CD4-positive, alpha-beta memory T cell (primary cell): ENCODE measurements around the gene HOXB3. TPM values are rescaled to one million over a fixed set of nuclear protein-coding genes. Genes with fewer than 3 reads are reported as not detected.

ENCODE experiments used
- CTCF ChIA-PET: fragments of 350-600 bp; sonication (Branson Sonifier 250); formaldehyde crosslinking; loops from one replicate; lab custom pipeline; 2021; ENCODE audit warnings: inconsistent platforms; ENCODE audit not compliant: partially characterized antibody; lab: Charles Lee
- POLR2A ChIA-PET: fragments of 350-600 bp; sonication (Branson Sonifier 250); formaldehyde crosslinking; loops from one replicate; lab custom pipeline; 2021; ENCODE audit not compliant: partially characterized antibody; lab: Charles Lee
- DNase-seq, 5 donors: peaks; one replicate each; pipeline versions ENCODE4 v3.0.0 to v3.0.0-alpha.2; 2020 to 2022; ENCODE audit warnings: mixed read lengths in 1 of 5
- H3K27ac ChIP-seq: one replicate; pipeline ENCODE4 v1.7.0; 2013; ENCODE audit warnings: low read depth, low read length
- H3K27me3 ChIP-seq: 2 replicates; pipeline ENCODE4 v1.7.0; 2013; ENCODE audit warnings: mild to moderate bottlenecking, low read length, moderate library complexity; ENCODE audit not compliant: insufficient read depth
- H3K36me3 ChIP-seq: 2 replicates; pipeline ENCODE4 v1.7.0; 2013; ENCODE audit warnings: mild to moderate bottlenecking, low read length, moderate library complexity; ENCODE audit not compliant: insufficient read depth
- H3K4me1 ChIP-seq: 2 replicates; pipeline ENCODE4 v1.7.0; 2013; ENCODE audit warnings: mild to moderate bottlenecking, low read length, moderate library complexity; ENCODE audit not compliant: insufficient read depth
- H3K4me3 ChIP-seq, 2 donors: one replicate each; pipeline ENCODE4 v1.7.0; 2013; ENCODE audit warnings: low read length in 2 of 2, mild to moderate bottlenecking in 1 of 2
- H3K9me3 ChIP-seq, 2 donors: one replicate each; pipeline ENCODE4 v1.7.0; 2013; ENCODE audit warnings: low read length in 2 of 2, control low read depth in 1 of 2; ENCODE audit not compliant: control insufficient read depth in 1 of 2
- H3K27ac Mint-ChIP-seq, 7 donors: one replicate each; pipeline ENCODE4 v1.8.0; 2020 to 2021; ENCODE audit warnings: mixed read lengths in 7 of 7, mild to moderate bottlenecking in 6 of 7, inconsistent platforms in 3 of 7, moderate library complexity in 3 of 7
- H3K27me3 Mint-ChIP-seq, 2 donors: one replicate each; pipeline ENCODE4 v1.8.0; 2020 to 2021; ENCODE audit warnings: mixed read lengths in 2 of 2
- H3K36me3 Mint-ChIP-seq, 2 donors: one replicate each; pipeline ENCODE4 v1.8.0; 2020 to 2021; ENCODE audit warnings: mixed read lengths in 2 of 2, inconsistent platforms in 1 of 2, mild to moderate bottlenecking in 1 of 2
- H3K4me1 Mint-ChIP-seq, 4 donors: one replicate each; pipeline ENCODE4 v1.8.0; 2020 to 2021; ENCODE audit warnings: mixed read lengths in 4 of 4, mild to moderate bottlenecking in 1 of 4
- H3K4me3 Mint-ChIP-seq, 8 donors: one replicate each; pipeline ENCODE4 v1.8.0; 2020 to 2021; ENCODE audit warnings: mixed read lengths in 8 of 8, mild to moderate bottlenecking in 7 of 8, moderate library complexity in 6 of 8, inconsistent platforms in 3 of 8
- H3K9me3 Mint-ChIP-seq, 8 donors: one replicate each; pipeline ENCODE4 v1.8.0; 2020 to 2021; ENCODE audit warnings: mixed read lengths in 8 of 8, mild to moderate bottlenecking in 5 of 8, inconsistent platforms in 3 of 8, moderate library complexity in 1 of 8
- intact Hi-C: fragments of 100-400 bp; cut with micrococcal nuclease; formaldehyde crosslinking; loops from one replicate; pipeline ENCODE4 v1.15.1; 2023
- polyA plus RNA-seq, 2 donors: library from polyadenylated mRNA; unstranded; fragments of 300-500 nt; fragmentation: Illumina TruSeq; gene quantifications; one replicate each; pipeline ENCODE4 v1.2.3, GENCODE V29; 2021
- total RNA-seq, 2 experiments: library from RNA; stranded (reverse); gene quantifications; one replicate each; pipeline ENCODE4 v1.2.3, GENCODE V29; 2021

Gene HOXB3
- total and polyA plus RNA-seq, 4 experiments from 2014 or later = 0.10 to 14.5 (median 11.2) TPM; not detected in 1

- Histone ChIP-seq H3K4me3 (no peak overlapping the region), H3K36me3 (no peaks in the 10 kb centered on the region), H3K27ac (no peak overlapping the region), H3K27me3 (peaks cover 58% of the 10 kb centered on the region), H3K4me1 (peaks cover 48% of the 10 kb centered on the region), H3K9me3 (no peaks in the 10 kb centered on the region)
- H3K9me3 Mint-ChIP-seq = no peaks in the 10 kb centered on the region
- peaks cover 43 to 67% of the 10 kb centered on the region in 2 donors for H3K27me3 Mint-ChIP-seq
- ChIA-PET CTCF (interaction anchor here (1.1 kb wide), 2 partner anchors 14 to 29 kb away, joined by 3 read pairs; no protein-coding TSS in a partner anchor), POLR2A (interaction anchor here (1.0 kb wide), 1 partner anchor 66 kb away, joined by 3 read pairs; no protein-coding TSS in a partner anchor)
- peaks cover 0 to 6% of the 10 kb centered on the region in 2 donors for H3K36me3 Mint-ChIP-seq
- H3K27ac Mint-ChIP-seq = no peak overlapping the region
- intact Hi-C loops = no loop called here
- peak overlapping the region in 1 of 8 donors; percentile 9 for H3K4me3 Mint-ChIP-seq
- H3K4me1 Mint-ChIP-seq = peaks cover 9 to 40% (median 24%) of the 10 kb centered on the region in 4 donors
- no peak for DNase-seq
Measured at GRCh38 chr17:48606892-48607614, 17.0 kb upstream of the HOXB3 start.

- H3K9me3 Mint-ChIP-seq = no peaks in the 10 kb centered on the region
- no peak for DNase-seq
- H3K4me3 ChIP-seq = no peak overlapping the region
- no peaks in the 10 kb centered on the region for H3K36me3 ChIP-seq
- peaks cover 0 to 6% of the 10 kb centered on the region in 2 donors for H3K36me3 Mint-ChIP-seq
- POLR2A ChIA-PET = interaction anchor here (1.0 kb wide), 1 partner anchor 65 kb away, joined by 3 read pairs; no protein-coding TSS in a partner anchor
- no peaks in the 10 kb centered on the region for H3K9me3 ChIP-seq
- H3K27me3 ChIP-seq = peaks cover 60% of the 10 kb centered on the region
- H3K27ac ChIP-seq = no peak overlapping the region
- H3K4me1 ChIP-seq = peaks cover 47% of the 10 kb centered on the region
- peaks cover 9 to 39% (median 23%) of the 10 kb centered on the region in 4 donors for H3K4me1 Mint-ChIP-seq
- H3K27me3 Mint-ChIP-seq = peaks cover 43 to 70% of the 10 kb centered on the region in 2 donors
- intact Hi-C loops = no loop called here
- no peak overlapping the region for H3K4me3 Mint-ChIP-seq
- CTCF ChIA-PET = interaction anchor here (1.1 to 1.4 kb wide), 3 partner anchors 13 to 581 kb away, joined by 3 read pairs; no protein-coding TSS in a partner anchor
- H3K27ac Mint-ChIP-seq = no peak overlapping the region
Measured at GRCh38 chr17:48605991-48606891, 16.2 kb upstream of the HOXB3 start.

- peaks cover 48 to 70% of the 10 kb centered on the region in 2 donors for H3K27me3 Mint-ChIP-seq
- peak overlapping the region in 1 of 8 donors; percentile 61 for H3K4me3 Mint-ChIP-seq
- peaks cover 7 to 32% (median 17%) of the 10 kb centered on the region in 4 donors for H3K4me1 Mint-ChIP-seq
- Histone ChIP-seq H3K27ac (no peak overlapping the region), H3K4me1 (peaks cover 40% of the 10 kb centered on the region), H3K4me3 (no peak overlapping the region), H3K36me3 (no peaks in the 10 kb centered on the region), H3K27me3 (peaks cover 62% of the 10 kb centered on the region), H3K9me3 (no peaks in the 10 kb centered on the region)
- no peaks in the 10 kb centered on the region for H3K9me3 Mint-ChIP-seq
- H3K36me3 Mint-ChIP-seq = no peaks in the 10 kb centered on the region
- H3K27ac Mint-ChIP-seq = peak overlapping the region in 1 of 7 donors; percentile 33
- intact Hi-C loops = no loop called here
- CTCF ChIA-PET = interaction anchor here (0.6 to 1.4 kb wide), 3 partner anchors 13 to 580 kb away, joined by 3 read pairs; no protein-coding TSS in a partner anchor
- no peak for DNase-seq
- POLR2A ChIA-PET = no interaction called here
Measured at GRCh38 chr17:48605409-48605919, 15.4 kb upstream of the HOXB3 start.

DNA sequence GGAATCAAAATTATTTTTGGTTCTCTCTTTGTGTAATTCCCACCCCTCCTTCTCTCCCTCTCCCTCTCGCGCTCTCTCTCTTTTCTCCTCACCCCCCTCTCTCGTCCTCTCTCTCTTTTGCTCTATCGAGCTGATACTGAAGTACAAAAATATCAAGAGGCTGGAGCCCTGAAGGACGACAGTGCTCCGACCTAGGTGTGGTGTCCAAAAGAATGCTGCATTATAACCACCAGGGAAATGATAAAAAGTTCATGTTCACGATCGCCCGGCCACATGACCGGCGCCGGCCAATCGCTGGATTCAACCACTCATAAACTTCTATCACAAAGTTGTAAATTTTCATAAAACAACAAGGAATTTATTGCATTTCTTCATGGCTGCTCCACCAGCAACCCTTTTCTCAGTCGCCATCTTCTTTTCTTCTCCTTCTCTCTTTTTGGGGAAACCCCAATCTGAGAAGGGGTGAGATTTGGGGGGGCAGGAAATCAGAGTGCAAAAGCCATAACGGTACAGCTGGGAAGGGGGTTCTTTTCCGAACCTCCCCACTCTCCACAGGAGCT, 14.8 kb upstream of the HOXB3 start, which contains the start of gene HOXB6:
Gene HOXB6 (minus strand): TSS at position 217 of the 560 bp plus-strand sequence. CDS start 6,836 bp downstream, outside the sequence.
- peaks cover 34% of the 10 kb centered on the region for H3K4me1 ChIP-seq
- Mint-ChIP-seq H3K27me3 (peaks cover 54 to 76% of the 10 kb centered on the region in 2 donors), H3K27ac (peak within 1 kb of the TSS in 1 of 7 donors; percentile 33), H3K36me3 (no peaks in the 10 kb centered on the region), H3K9me3 (no peaks in the 10 kb centered on the region), H3K4me1 (peaks cover 7 to 32% (median 17%) of the 10 kb centered on the region in 4 donors), H3K4me3 (peak within 1 kb of the TSS in 7 of 8 donors; percentile 5 to 75 (median 41))
- ChIA-PET POLR2A (interaction anchor here (0.7 to 1.0 kb wide), 2 partner anchors 12 to 20 kb away, joined by 3 read pairs; partner anchors contain the start of gene HOXB5), CTCF (interaction anchor here (0.7 to 1.4 kb wide), 3 partner anchors 32 to 579 kb away, joined by 3 to 4 read pairs (median 3); no protein-coding TSS in a partner anchor)
- intact Hi-C loops = no loop called here
- no peak within 1 kb of the TSS for H3K27ac ChIP-seq
- H3K4me3 ChIP-seq = no peak within 1 kb of the TSS
- H3K27me3 ChIP-seq = peaks cover 65% of the 10 kb centered on the region
- DNase-seq = no peak
- no peaks in the 10 kb centered on the region for H3K9me3 ChIP-seq
- no peaks in the 10 kb centered on the region for H3K36me3 ChIP-seq

GRCh38 chr17:48603959-48604769, 14.1 kb upstream of the HOXB3 start:
- intact Hi-C loops = no loop called here
- DNase-seq = no peak
- Mint-ChIP-seq H3K27ac (peak overlapping the region in 1 of 7 donors; percentile 2), H3K4me3 (peak overlapping the region in 5 of 8 donors; percentile 7 to 46 (median 41)), H3K9me3 (no peaks in the 10 kb centered on the region), H3K36me3 (no peaks in the 10 kb centered on the region), H3K4me1 (peaks cover 7 to 32% (median 17%) of the 10 kb centered on the region in 4 donors), H3K27me3 (peaks cover 58 to 77% of the 10 kb centered on the region in 2 donors)
- POLR2A ChIA-PET = interaction anchor here (0.7 to 1.0 kb wide), 2 partner anchors 11 to 21 kb away, joined by 3 read pairs; partner anchors contain the start of gene HOXB5
- CTCF ChIA-PET = interaction anchor here (0.7 kb wide), 1 partner anchor 190 kb away, joined by 4 read pairs; no protein-coding TSS in a partner anchor
- Histone ChIP-seq H3K36me3 (no peaks in the 10 kb centered on the region), H3K9me3 (no peaks in the 10 kb centered on the region), H3K27ac (no peak overlapping the region), H3K27me3 (peaks cover 64% of the 10 kb centered on the region), H3K4me1 (peaks cover 32% of the 10 kb centered on the region), H3K4me3 (no peak overlapping the region)
